K562 (cell line): ENCODE measurements around the gene PDCD6IP. TPM values are rescaled to one million over a fixed set of nuclear protein-coding genes. Genes with fewer than 3 reads are reported as not detected.

ENCODE experiments used
- CBFA2T2 ChIP-seq: fragments of 450-650 bp; conservative IDR thresholded peaks from 2 replicates; pipeline ENCODE4 v1.6.1; 2017; ENCODE audit warnings: mild to moderate bottlenecking
- FOXJ3 ChIP-seq: sonication (generic); formaldehyde crosslinking; IDR thresholded peaks from 2 replicates; pipeline ENCODE4 v1.4.0; 2020; ENCODE audit warnings: mild to moderate bottlenecking, missing genetic modification reagents
- IRF2 ChIP-seq: sonication (generic); formaldehyde crosslinking; IDR thresholded peaks from 2 replicates; pipeline ENCODE4 v1.8.1; 2022; ENCODE audit warnings: mild to moderate bottlenecking, missing genetic modification reagents
- MED1 ChIP-seq: sonication (generic); formaldehyde crosslinking; IDR thresholded peaks from 2 replicates; pipeline ENCODE4 v1.8.1; 2023; ENCODE audit warnings: missing genetic modification reagents, borderline replicate concordance
- MEF2D ChIP-seq: conservative IDR thresholded peaks from 2 replicates; pipeline ENCODE4 v1.6.1; 2016; ENCODE audit warnings: low read depth, missing genetic modification characterization, missing compliant biosample characterization
- NCOA1 ChIP-seq: fragments of 450-650 bp; IDR thresholded peaks from 2 replicates; pipeline ENCODE4 v1.6.1; 2016; ENCODE audit warnings: low read depth
- NFE2L1 ChIP-seq: fragments of 450-650 bp; IDR thresholded peaks from 2 replicates; pipeline ENCODE4 v1.6.1; 2016; ENCODE audit warnings: missing genetic modification characterization, low read depth, mild to moderate bottlenecking, missing compliant biosample characterization, moderate library complexity, borderline replicate concordance
- RBFOX2 ChIP-seq: fragments of 200-400 bp; formaldehyde crosslinking; IDR thresholded peaks from 2 replicates; pipeline ENCODE4 v1.6.1; 2017; ENCODE audit warnings: low read depth, mild to moderate bottlenecking, low read length, moderate library complexity
- RBM14 ChIP-seq: fragments of 200-400 bp; formaldehyde crosslinking; IDR thresholded peaks from 2 replicates; pipeline ENCODE4 v1.6.1; 2018; ENCODE audit warnings: low read depth, mild to moderate bottlenecking, low read length, moderate library complexity, borderline replicate concordance; ENCODE audit not compliant: insufficient read depth
- RFX5 ChIP-seq: IDR thresholded peaks from 2 replicates; pipeline ENCODE4 v1.6.1; 2011; ENCODE audit warnings: low read depth, mild to moderate bottlenecking, improper control_type of control experiment, low read length
- SIN3B ChIP-seq: fragments of 450-650 bp; IDR thresholded peaks from 2 replicates; pipeline ENCODE4 v1.6.1; 2017; ENCODE audit warnings: low read depth, mild to moderate bottlenecking, moderate library complexity
- ZBTB17 ChIP-seq: fragments of 450-650 bp; formaldehyde crosslinking; IDR thresholded peaks from 2 replicates; pipeline ENCODE4 v1.4.0; 2020; ENCODE audit warnings: mild to moderate bottlenecking
- ZNF124 ChIP-seq: sonication (generic); formaldehyde crosslinking; IDR thresholded peaks from 2 replicates; pipeline ENCODE4 v1.8.1; 2022; ENCODE audit warnings: missing genetic modification reagents
- ZNF140 ChIP-seq: fragments of 250-450 bp; sonication (Bioruptor Pico); IDR thresholded peaks from 2 replicates; pipeline ENCODE4 v1.8.0; 2021; ENCODE audit warnings: moderate library complexity, mild to moderate bottlenecking, inconsistent platforms
- ZNF175 ChIP-seq: fragments of 200-800 bp; sonication (Bioruptor generic); IDR thresholded peaks from 2 replicates; pipeline ENCODE4 v1.6.1; 2016; ENCODE audit warnings: low read depth, mild to moderate bottlenecking, missing genetic modification characterization, missing compliant biosample characterization
- ZNF253 ChIP-seq: fragments of 250-450 bp; sonication (Bioruptor Pico); conservative IDR thresholded peaks from 2 replicates; pipeline ENCODE4 v1.6.1; 2021; ENCODE audit warnings: mild to moderate bottlenecking
- ZNF384 ChIP-seq: IDR thresholded peaks from 2 replicates; pipeline ENCODE4 v1.6.1; 2012; ENCODE audit warnings: low read depth, low read length, improper control_type of control experiment
- polyA plus RNA-seq, 8 experiments: library from polyadenylated mRNA; depleted of rRNA in 4 of 8; stranded (reverse) in 5 of 8; unstranded in 3 of 8; fragments of >200 nt; fragmentation: Nextera tagmentation in 2 of 8; fragmentation: Illumina TruSeq in 1 of 8; extraction: Ambion mirVana in 2 of 8; extraction: Trizol in 1 of 8; gene quantifications; 2 replicates each; pipeline versions ENCODE4 v1.2.1 to v1.2.3, GENCODE V29; 2011 to 2014; ENCODE audit warnings: inconsistent platforms in 1 of 8, missing spikeins in 1 of 8
- total RNA-seq, 7 experiments: library from RNA; depleted of rRNA in 6 of 7; stranded (reverse); fragments of >200 nt in 6 of 7; fragmentation: Illumina TruSeq in 2 of 7; extraction: Trizol in 2 of 7; gene quantifications; 2 replicates each; pipeline versions ENCODE4 v1.2.1 to v1.2.3, GENCODE V29; 2011 to 2021; ENCODE audit warnings: low replicate concordance in 1 of 7
- TF ChIP-seq, protein P1 (sequence below): sonication (generic); formaldehyde crosslinking; IDR thresholded peaks from 2 replicates; pipeline ENCODE4 v1.4.0; 2020; ENCODE audit warnings: mild to moderate bottlenecking, missing genetic modification reagents
- TF ChIP-seq, protein P2 (sequence below): fragments of 250-450 bp; sonication (Bioruptor Pico); IDR thresholded peaks from 2 replicates; pipeline ENCODE4 v1.8.0; 2022; ENCODE audit warnings: inconsistent platforms

PDCD6IP gene
- total and polyA plus RNA-seq, 9 of the 15 experiments (the other 6 are each of a cell fraction or from before 2014, with no cell fraction given): 40.2 to 302 (median 122) TPM

DNA sequence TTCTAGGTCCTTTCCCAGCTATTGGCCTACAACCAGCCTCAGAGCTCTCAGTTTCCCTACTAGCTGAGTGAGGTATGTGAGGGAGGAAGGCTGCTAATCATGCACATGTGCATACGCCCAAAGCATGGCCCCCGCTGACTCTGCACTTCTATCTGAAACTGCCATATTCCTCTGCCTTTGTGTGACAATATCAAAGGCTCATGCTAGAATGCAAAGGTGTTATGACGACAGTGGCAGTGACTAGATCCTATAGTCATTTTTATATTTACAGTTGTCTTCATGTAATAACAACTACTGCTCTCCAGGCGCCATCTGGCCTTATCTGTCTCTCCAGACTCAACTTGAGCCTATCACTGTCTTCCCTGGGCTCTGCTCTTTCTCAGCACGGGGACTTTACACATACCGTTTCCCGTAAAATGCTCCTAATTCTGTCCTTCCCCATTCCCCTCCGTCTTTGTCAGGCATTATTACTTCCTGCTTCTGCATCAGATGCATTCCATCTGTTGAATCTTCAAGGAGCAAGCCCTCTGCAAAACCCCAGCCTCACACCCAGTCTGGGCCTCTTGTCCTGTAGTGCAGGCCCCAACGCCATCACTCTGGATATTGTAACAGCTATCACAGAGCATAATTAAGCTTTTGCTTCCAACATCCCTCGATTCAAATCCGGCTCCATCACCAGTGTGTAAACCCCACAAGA lies 102.5 kb downstream of the PDCD6IP start (continued):
- TF ChIP-seq, protein P1, sequence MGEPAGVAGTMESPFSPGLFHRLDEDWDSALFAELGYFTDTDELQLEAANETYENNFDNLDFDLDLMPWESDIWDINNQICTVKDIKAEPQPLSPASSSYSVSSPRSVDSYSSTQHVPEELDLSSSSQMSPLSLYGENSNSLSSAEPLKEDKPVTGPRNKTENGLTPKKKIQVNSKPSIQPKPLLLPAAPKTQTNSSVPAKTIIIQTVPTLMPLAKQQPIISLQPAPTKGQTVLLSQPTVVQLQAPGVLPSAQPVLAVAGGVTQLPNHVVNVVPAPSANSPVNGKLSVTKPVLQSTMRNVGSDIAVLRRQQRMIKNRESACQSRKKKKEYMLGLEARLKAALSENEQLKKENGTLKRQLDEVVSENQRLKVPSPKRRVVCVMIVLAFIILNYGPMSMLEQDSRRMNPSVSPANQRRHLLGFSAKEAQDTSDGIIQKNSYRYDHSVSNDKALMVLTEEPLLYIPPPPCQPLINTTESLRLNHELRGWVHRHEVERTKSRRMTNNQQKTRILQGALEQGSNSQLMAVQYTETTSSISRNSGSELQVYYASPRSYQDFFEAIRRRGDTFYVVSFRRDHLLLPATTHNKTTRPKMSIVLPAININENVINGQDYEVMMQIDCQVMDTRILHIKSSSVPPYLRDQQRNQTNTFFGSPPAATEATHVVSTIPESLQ (CRISPR knock-in tag): no peak
- TF ChIP-seq ZNF140 (CRISPR knock-in tag) (no peak), ZNF253 (CRISPR knock-in tag) (no peak), NFE2L1 (peak; percentile 34; the same call in 1 of the 2 replicates), FOXJ3 (CRISPR knock-in tag) (no peak), MED1 (CRISPR knock-in tag) (no peak), ZNF124 (CRISPR knock-in tag) (no peak), ZNF384 (no peak), CBFA2T2 (peak; percentile 99), RBM14 (no peak), ZBTB17 (CRISPR knock-in tag) (peak; percentile 68; the same call in 1 of the 2 replicates), IRF2 (CRISPR knock-in tag) (no peak), NCOA1 (peak; percentile 95), ZNF175 (CRISPR knock-in tag) (peak; percentile 96), MEF2D (tag) (peak; percentile 96), RBFOX2 (no peak), SIN3B (no peak), RFX5 (no peak)
- TF ChIP-seq, protein P2, sequence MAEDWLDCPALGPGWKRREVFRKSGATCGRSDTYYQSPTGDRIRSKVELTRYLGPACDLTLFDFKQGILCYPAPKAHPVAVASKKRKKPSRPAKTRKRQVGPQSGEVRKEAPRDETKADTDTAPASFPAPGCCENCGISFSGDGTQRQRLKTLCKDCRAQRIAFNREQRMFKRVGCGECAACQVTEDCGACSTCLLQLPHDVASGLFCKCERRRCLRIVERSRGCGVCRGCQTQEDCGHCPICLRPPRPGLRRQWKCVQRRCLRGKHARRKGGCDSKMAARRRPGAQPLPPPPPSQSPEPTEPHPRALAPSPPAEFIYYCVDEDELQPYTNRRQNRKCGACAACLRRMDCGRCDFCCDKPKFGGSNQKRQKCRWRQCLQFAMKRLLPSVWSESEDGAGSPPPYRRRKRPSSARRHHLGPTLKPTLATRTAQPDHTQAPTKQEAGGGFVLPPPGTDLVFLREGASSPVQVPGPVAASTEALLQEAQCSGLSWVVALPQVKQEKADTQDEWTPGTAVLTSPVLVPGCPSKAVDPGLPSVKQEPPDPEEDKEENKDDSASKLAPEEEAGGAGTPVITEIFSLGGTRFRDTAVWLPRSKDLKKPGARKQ: no peak
